HepG2 (cell line): ENCODE measurements around the gene GRIN2C. TPM values are rescaled to one million over a fixed set of nuclear protein-coding genes. Genes with fewer than 3 reads are reported as not detected.
A peak's percentile ranks its signal among the peaks of the same experiment; 100 is the strongest.

Experiments used
- ARNTL ChIP-seq: sonication (generic); formaldehyde crosslinking; IDR thresholded peaks from 2 replicates; pipeline ENCODE4 v1.4.0; 2020; ENCODE audit warnings: mild to moderate bottlenecking, missing genetic modification reagents
- ATF7 ChIP-seq, 2 experiments: fragments of 450-650 bp in 1 of 2; sonication (generic) in 1 of 2; formaldehyde crosslinking in 1 of 2; IDR thresholded peaks; 2 replicates each; pipeline versions ENCODE4 v1.4.0 to v1.6.1; 2016 to 2020; ENCODE audit warnings: antibody characterized with exemption in 1 of 2, mild to moderate bottlenecking in 1 of 2, missing genetic modification reagents in 1 of 2
- ATM ChIP-seq: fragments of 450-650 bp; IDR thresholded peaks from 2 replicates; pipeline ENCODE4 v1.7.1; 2017; ENCODE audit warnings: mild to moderate bottlenecking, borderline replicate concordance
- ELF4 ChIP-seq: sonication (generic); formaldehyde crosslinking; IDR thresholded peaks from 2 replicates; pipeline ENCODE4 v1.5.0; 2020; ENCODE audit warnings: missing genetic modification reagents, mild to moderate bottlenecking, moderate library complexity, borderline replicate concordance
- ERF ChIP-seq: IDR thresholded peaks from 2 replicates; pipeline ENCODE4 v1.6.1; 2018; ENCODE audit warnings: missing biosample characterization, missing genetic modification reagents
- FLYWCH1 ChIP-seq: sonication (generic); formaldehyde crosslinking; IDR thresholded peaks from 2 replicates; pipeline ENCODE4 v1.8.1; 2023; ENCODE audit warnings: mild to moderate bottlenecking, missing genetic modification reagents
- HOXA3 ChIP-seq: sonication (generic); formaldehyde crosslinking; IDR thresholded peaks from 2 replicates; pipeline ENCODE4 v1.5.0; 2020; ENCODE audit warnings: missing genetic modification reagents
- JUND ChIP-seq: sonication (generic); formaldehyde crosslinking; IDR thresholded peaks from 2 replicates; pipeline ENCODE4 v1.8.0; 2022; ENCODE audit warnings: mild to moderate bottlenecking, missing genetic modification reagents
- KAT2B ChIP-seq: fragments of 150-350 bp; IDR thresholded peaks from 2 replicates; pipeline ENCODE4 v1.6.1; 2014; ENCODE audit warnings: low read depth, low read length, borderline replicate concordance
- NFYB ChIP-seq: sonication (generic); formaldehyde crosslinking; IDR thresholded peaks from 2 replicates; pipeline ENCODE4 v1.4.0; 2020; ENCODE audit warnings: missing genetic modification reagents
- SIX4 ChIP-seq: sonication (generic); formaldehyde crosslinking; IDR thresholded peaks from 2 replicates; pipeline ENCODE4 v1.4.0; 2020; ENCODE audit warnings: missing genetic modification reagents
- SMAD9 ChIP-seq: sonication (generic); formaldehyde crosslinking; IDR thresholded peaks from 2 replicates; pipeline ENCODE4 v1.5.1; 2020; ENCODE audit warnings: mild to moderate bottlenecking, missing genetic modification reagents
- SMYD3 ChIP-seq: sonication (generic); formaldehyde crosslinking; IDR thresholded peaks from 2 replicates; pipeline ENCODE4 v1.8.1; 2023; ENCODE audit warnings: mild to moderate bottlenecking, missing genetic modification reagents
- SP4 ChIP-seq: sonication (generic); formaldehyde crosslinking; IDR thresholded peaks from 2 replicates; pipeline ENCODE4 v1.8.1; 2023; ENCODE audit warnings: mild to moderate bottlenecking, missing genetic modification reagents
- WIZ ChIP-seq: sonication (generic); formaldehyde crosslinking; IDR thresholded peaks from 2 replicates; pipeline ENCODE4 v1.5.1; 2020; ENCODE audit warnings: mild to moderate bottlenecking, missing genetic modification reagents
- YEATS2 ChIP-seq: sonication (generic); formaldehyde crosslinking; IDR thresholded peaks from 2 replicates; pipeline ENCODE4 v1.4.0; 2020; ENCODE audit warnings: missing genetic modification reagents, borderline replicate concordance
- ZBTB34 ChIP-seq: sonication (generic); formaldehyde crosslinking; IDR thresholded peaks from 2 replicates; pipeline ENCODE4 v1.8.0; 2022; ENCODE audit warnings: mild to moderate bottlenecking, missing genetic modification reagents
- ZFYVE20 ChIP-seq: sonication (generic); formaldehyde crosslinking; IDR thresholded peaks from 2 replicates; pipeline ENCODE4 v1.8.0; 2023; ENCODE audit warnings: low read depth, mild to moderate bottlenecking, moderate library complexity, missing genetic modification reagents, borderline replicate concordance
- ZNF121 ChIP-seq: sonication (generic); formaldehyde crosslinking; IDR thresholded peaks from 2 replicates; pipeline ENCODE4 v1.5.0; 2020; ENCODE audit warnings: mild to moderate bottlenecking, missing genetic modification reagents
- ZNF572 ChIP-seq: sonication (generic); formaldehyde crosslinking; IDR thresholded peaks from 2 replicates; pipeline ENCODE4 v1.5.1; 2020; ENCODE audit warnings: mild to moderate bottlenecking, missing genetic modification reagents
- ZNF678 ChIP-seq: sonication (generic); formaldehyde crosslinking; IDR thresholded peaks from 2 replicates; pipeline ENCODE4 v1.4.0; 2020; ENCODE audit warnings: mild to moderate bottlenecking, missing genetic modification reagents
- ZXDC ChIP-seq: sonication (generic); formaldehyde crosslinking; IDR thresholded peaks from 2 replicates; pipeline ENCODE4 v1.5.0; 2020; ENCODE audit warnings: mild to moderate bottlenecking, missing genetic modification reagents
- polyA plus RNA-seq, 8 experiments: library from polyadenylated mRNA; depleted of rRNA in 3 of 8; stranded (reverse) in 7 of 8; unstranded in 1 of 8; fragments of >200 nt; fragmentation: Illumina TruSeq in 4 of 8; extraction: Trizol in 4 of 8; gene quantifications; 2 replicates each; pipeline versions ENCODE4 v1.2.1 to v1.2.3, GENCODE V29; 2011 to 2016; ENCODE audit warnings: low read depth in 4 of 8, missing spikeins in 1 of 8, mixed read lengths in 1 of 8; ENCODE audit not compliant: insufficient read depth in 1 of 8
- total RNA-seq, 5 experiments: library from RNA; depleted of rRNA; stranded (reverse); fragments of >200 nt; fragmentation: Illumina TruSeq; extraction: Trizol; gene quantifications; 2 replicates each; pipeline ENCODE4 v1.2.3, GENCODE V29; 2016; ENCODE audit warnings: low read depth in 1 of 5
- TF ChIP-seq, protein P1 (sequence below): sonication (generic); formaldehyde crosslinking; IDR thresholded peaks from 2 replicates; pipeline ENCODE4 v1.5.0; 2020; ENCODE audit warnings: missing genetic modification reagents, mild to moderate bottlenecking, borderline replicate concordance
- TF ChIP-seq, protein P2 (sequence below): IDR thresholded peaks from 2 replicates; pipeline ENCODE4 v1.6.1; 2016; ENCODE audit warnings: control low read depth

The GRIN2C gene
- total and polyA plus RNA-seq, 2 of the 13 experiments (the other 11 are each of a cell fraction or from before 2014, with no cell fraction given): 0.03 to 0.11 TPM

DNA sequence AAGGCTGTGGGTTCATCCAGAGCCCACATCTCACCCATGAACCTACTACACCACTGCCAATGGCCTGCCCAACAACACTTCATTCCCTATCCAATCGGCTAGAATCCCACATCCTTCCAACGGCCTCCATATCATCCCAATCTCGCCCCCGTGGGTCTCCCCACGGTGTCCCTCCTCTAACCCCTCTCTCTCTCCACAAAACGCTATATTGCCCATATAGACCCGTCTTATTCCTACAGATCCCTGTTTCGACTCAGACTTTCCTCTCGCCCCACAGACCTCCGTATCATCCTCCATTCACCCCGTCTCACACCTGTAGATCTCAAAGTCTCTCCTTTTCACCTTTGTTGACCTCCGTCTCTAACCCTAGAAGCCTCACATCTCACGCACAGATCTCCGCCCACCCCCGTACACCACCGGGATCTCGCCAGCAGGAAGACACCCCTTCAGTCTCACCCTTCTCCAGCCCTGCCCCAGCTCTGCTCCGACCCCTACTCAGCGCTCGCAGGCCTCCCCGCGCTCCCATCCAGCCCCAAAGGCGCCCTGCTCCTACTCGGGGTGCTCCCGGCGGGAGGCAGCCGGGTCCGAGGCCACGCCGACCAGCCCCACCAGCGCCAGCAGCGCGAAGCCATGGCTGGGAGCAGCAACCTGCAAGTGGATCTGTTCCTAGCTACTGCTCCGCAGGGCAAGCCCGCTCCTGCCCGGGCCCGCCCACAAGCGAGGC lies 12.8 kb upstream of the GRIN2C start, which contains the start of gene FDXR (continued):
- TF ChIP-seq ZFYVE20 (CRISPR knock-in tag) (no peak), FLYWCH1 (CRISPR knock-in tag) (no peak), NFYB (no peak), JUND (no peak), WIZ (CRISPR knock-in tag) (peak; percentile 57; the same call in 1 of the 2 replicates), ATF7 (IDR thresholded peaks at IDR 0.05) (no peak), ATF7 (CRISPR knock-in tag; IDR thresholded peaks at IDR 0.05) (no peak), KAT2B (no peak), ZNF572 (no peak), SMAD9 (peak; percentile 74; the same call in 1 of the 2 replicates), YEATS2 (CRISPR knock-in tag) (no peak), ZXDC (CRISPR knock-in tag) (no peak; the same call in 1 of the 2 replicates), ERF (CRISPR knock-in tag) (no peak; the same call in 1 of the 2 replicates), ZNF678 (CRISPR knock-in tag) (0 out of 2 replicates have a peak, but pooled peaks have one; percentile 42), ATM (no peak), ARNTL (CRISPR knock-in tag) (peak; percentile 70; the same call in 1 of the 2 replicates), HOXA3 (CRISPR knock-in tag) (no peak), SMYD3 (CRISPR knock-in tag) (peak; percentile 76; the same call in 1 of the 2 replicates), SP4 (CRISPR knock-in tag) (peak; percentile 88), SIX4 (CRISPR knock-in tag) (peak; percentile 43), ZNF121 (peak; percentile 50; the same call in 1 of the 2 replicates), ELF4 (CRISPR knock-in tag) (no peak), ZBTB34 (CRISPR knock-in tag) (peak; percentile 73; the same call in 1 of the 2 replicates)
- TF ChIP-seq, protein P1, sequence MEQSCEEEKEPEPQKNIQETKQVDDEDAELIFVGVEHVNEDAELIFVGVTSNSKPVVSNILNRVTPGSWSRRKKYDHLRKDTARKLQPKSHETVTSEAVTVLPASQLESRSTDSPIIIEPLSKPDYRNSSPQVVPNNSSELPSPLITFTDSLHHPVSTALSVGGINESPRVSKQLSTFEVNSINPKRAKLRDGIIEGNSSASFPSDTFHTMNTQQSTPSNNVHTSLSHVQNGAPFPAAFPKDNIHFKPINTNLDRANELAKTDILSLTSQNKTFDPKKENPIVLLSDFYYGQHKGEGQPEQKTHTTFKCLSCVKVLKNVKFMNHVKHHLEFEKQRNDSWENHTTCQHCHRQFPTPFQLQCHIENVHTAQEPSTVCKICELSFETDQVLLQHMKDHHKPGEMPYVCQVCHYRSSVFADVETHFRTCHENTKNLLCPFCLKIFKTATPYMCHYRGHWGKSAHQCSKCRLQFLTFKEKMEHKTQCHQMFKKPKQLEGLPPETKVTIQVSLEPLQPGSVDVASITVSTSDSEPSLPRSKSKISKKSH (CRISPR knock-in tag): no peak; the same call in 1 of the 2 replicates
- TF ChIP-seq, protein P2, sequence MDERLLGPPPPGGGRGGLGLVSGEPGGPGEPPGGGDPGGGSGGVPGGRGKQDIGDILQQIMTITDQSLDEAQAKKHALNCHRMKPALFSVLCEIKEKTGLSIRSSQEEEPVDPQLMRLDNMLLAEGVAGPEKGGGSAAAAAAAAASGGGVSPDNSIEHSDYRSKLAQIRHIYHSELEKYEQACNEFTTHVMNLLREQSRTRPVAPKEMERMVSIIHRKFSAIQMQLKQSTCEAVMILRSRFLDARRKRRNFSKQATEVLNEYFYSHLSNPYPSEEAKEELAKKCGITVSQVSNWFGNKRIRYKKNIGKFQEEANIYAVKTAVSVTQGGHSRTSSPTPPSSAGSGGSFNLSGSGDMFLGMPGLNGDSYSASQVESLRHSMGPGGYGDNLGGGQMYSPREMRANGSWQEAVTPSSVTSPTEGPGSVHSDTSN (CRISPR knock-in tag): no peak
